Hematopoietic multipotent progenitor cell treated with erythropoietin and hydrocortisone succinate and interleukin-3 and kit ligand, for 6 days (in vitro differentiated cells): ENCODE measurements around the gene SERPINA1.
A peak's percentile ranks its signal among the peaks of the same experiment; 100 is the strongest.
"Not testable (repeated sequence)": the region's sequence is repeated elsewhere in the genome, so short reads cannot be mapped to it uniquely, and the experiment has no call there.

Experiments used
- DNase-seq: peaks from one replicate; pipeline ENCODE4 v3.0.0-alpha.2; 2015

The SERPINA1 gene

GRCh38 chr14:94388384-94389103 lies at the start of gene SERPINA1:
Gene SERPINA1, minus strand, starts transcription at chr14:94388602. Its CDS starts 5,365 bp downstream, at chr14:94383237.
- no peak for DNase-seq

- no peak for DNase-seq
Observed at GRCh38 chr14:94428610-94429009, 40.2 kb upstream of the SERPINA1 start.

- no peak for DNase-seq
Observed at GRCh38 chr14:94427016-94427613, 38.7 kb upstream of the SERPINA1 start.

- DNase-seq, result no peak
Observed at GRCh38 chr14:94426526-94426925, 38.1 kb upstream of the SERPINA1 start.

GRCh38 chr14:94424371-94424770 lies 36.0 kb upstream of the SERPINA1 start:
- no peak for DNase-seq

GRCh38 chr14:94423453-94424056 lies 35.2 kb upstream of the SERPINA1 start:
- DNase-seq, result peak; percentile 80

- no peak for DNase-seq
Observed at GRCh38 chr14:94421316-94421715, 32.9 kb upstream of the SERPINA1 start.

GRCh38 chr14:94417497-94418205 lies 29.2 kb upstream of the SERPINA1 start:
- not testable (repeated sequence) for DNase-seq

GRCh38 chr14:94412671-94413638 lies 24.6 kb upstream of the SERPINA1 start:
- no peak for DNase-seq

- no peak for DNase-seq
Observed at GRCh38 chr14:94411638-94412037, 23.2 kb upstream of the SERPINA1 start.

GRCh38 chr14:94409430-94409829 lies 21.0 kb upstream of the SERPINA1 start:
- DNase-seq, result not testable (repeated sequence)

GRCh38 chr14:94408546-94409095 lies 20.2 kb upstream of the SERPINA1 start:
- no peak for DNase-seq

- no peak for DNase-seq
Observed at GRCh38 chr14:94407906-94408305, 19.5 kb upstream of the SERPINA1 start.

GRCh38 chr14:94406910-94407309 lies 18.5 kb upstream of the SERPINA1 start:
- no peak for DNase-seq

GRCh38 chr14:94405486-94405885 lies 17.1 kb upstream of the SERPINA1 start:
- DNase-seq, result no peak

GRCh38 chr14:94404561-94404960 lies 16.2 kb upstream of the SERPINA1 start:
- DNase-seq, result no peak

GRCh38 chr14:94403312-94403932 lies 15.0 kb upstream of the SERPINA1 start:
- no peak for DNase-seq

GRCh38 chr14:94401083-94401482 lies 12.7 kb upstream of the SERPINA1 start:
- DNase-seq, result no peak

GRCh38 chr14:94400422-94400841 lies 12.0 kb upstream of the SERPINA1 start:
- no peak for DNase-seq

- no peak for DNase-seq
Observed at GRCh38 chr14:94398536-94398935, 10.1 kb upstream of the SERPINA1 start.

GRCh38 chr14:94398182-94398479 lies 9.7 kb upstream of the SERPINA1 start:
- no peak for DNase-seq
